Endothelial cell of umbilical vein (primary cell): ENCODE data around the gene TET2. TPM values are rescaled to one million over a fixed set of nuclear protein-coding genes. Genes with fewer than 3 reads are reported as not detected.

Experiments
- BruUV-seq: library from RNA; stranded (reverse); fragments of 400-500 nt; replicated peaks from 2 replicates; lab custom pipeline; 2021; lab: Mats Ljungman, UMichigan
- CTCF ChIA-PET: fragments of 300-600, 350-600 bp; sonication (Branson Sonifier 250); formaldehyde crosslinking; loops from one replicate; lab custom pipeline; 2021; ENCODE audit warnings: antibody characterized with exemption, inconsistent platforms; lab: Charles Lee
- POLR2A ChIA-PET: fragments of 300-600, 350-600 bp; sonication (Branson Sonifier 250); formaldehyde crosslinking; loops from one replicate; lab custom pipeline; 2021; ENCODE audit warnings: antibody characterized with exemption, inconsistent platforms; lab: Charles Lee
- DNase-seq: peaks from one replicate; pipeline ENCODE4 v3.0.0-alpha.2; 2011; ENCODE audit warnings: low read depth, low spot score
- FAIRE-seq: peaks from 2 replicates; lab custom pipeline; 2011; peaks lifted over from hg19 to GRCh38; lab: Jason Lieb, UNC
- H2AFZ ChIP-seq: 2 replicates; pipeline ENCODE4 v1.6.0; 2012; ENCODE audit warnings: low read depth, low read length, control low read depth, inconsistent platforms
- H3K27ac ChIP-seq: 2 replicates; pipeline ENCODE4 v1.5.1; 2011; ENCODE audit warnings: low read depth, mild to moderate bottlenecking, control low read depth, low read length, moderate library complexity; ENCODE audit not compliant: insufficient read depth
- H3K27me3 ChIP-seq, 2 experiments: 2 replicates each; pipeline versions ENCODE4 v1.6.0 to v1.6.1; 2011; ENCODE audit warnings: low read length in 2 of 2, mixed read lengths in 1 of 2; ENCODE audit not compliant: control insufficient read depth in 2 of 2, insufficient read depth in 2 of 2
- H3K36me3 ChIP-seq, 2 experiments: 2 replicates in 1 of 2; 3 replicates in 1 of 2; pipeline ENCODE4 v1.5.1; 2011; ENCODE audit warnings: low read length in 2 of 2, mild to moderate bottlenecking in 1 of 2, moderate library complexity in 1 of 2; ENCODE audit not compliant: control insufficient read depth in 2 of 2, insufficient read depth in 2 of 2; ENCODE audit errors: extremely low read depth in 1 of 2
- H3K4me1 ChIP-seq: 3 replicates; pipeline ENCODE4 v1.5.1; 2011; ENCODE audit warnings: mild to moderate bottlenecking, low read length; ENCODE audit not compliant: control insufficient read depth, insufficient read depth; ENCODE audit errors: extremely low read depth
- H3K4me2 ChIP-seq: 2 replicates; pipeline ENCODE4 v1.6.1; 2011; ENCODE audit warnings: low read length, control low read depth, mixed read lengths; ENCODE audit not compliant: insufficient read depth
- H3K4me3 ChIP-seq, 3 experiments: fragments of 200-600 bp in 1 of 3; sonication (generic), shearing (Covaris generic) in 1 of 3; replicated peaks in 1 of 3; 2 replicates each; pipeline ENCODE4 v1.5.1; 2011 to 2016; ENCODE audit warnings: control low read depth in 3 of 3, low read length in 3 of 3, mild to moderate bottlenecking in 2 of 3, inconsistent platforms in 1 of 3, low read depth in 1 of 3, moderate library complexity in 1 of 3; ENCODE audit not compliant: insufficient read depth in 1 of 3
- H3K79me2 ChIP-seq: 2 replicates; pipeline ENCODE4 v1.6.0; 2012; ENCODE audit warnings: low read length, inconsistent platforms; ENCODE audit not compliant: control insufficient read depth, insufficient read depth
- H3K9ac ChIP-seq: replicated peaks from 2 replicates; pipeline ENCODE3; 2011; ENCODE audit warnings: low read length, control low read depth; ENCODE audit not compliant: insufficient read depth; ENCODE audit errors: extremely low read depth
- H3K9me1 ChIP-seq: replicated peaks from 3 replicates; pipeline ENCODE4 v1.6.0; 2011; ENCODE audit warnings: mild to moderate bottlenecking, low read length; ENCODE audit not compliant: control insufficient read depth, insufficient read depth; ENCODE audit errors: extremely low read depth
- H3K9me3 ChIP-seq: replicated peaks from 2 replicates; pipeline ENCODE4 v1.5.1; 2012; ENCODE audit warnings: low read length, inconsistent platforms; ENCODE audit not compliant: control insufficient read depth, insufficient read depth
- H4K20me1 ChIP-seq: replicated peaks from 2 replicates; pipeline ENCODE3; 2011; ENCODE audit warnings: mild to moderate bottlenecking, low read length; ENCODE audit not compliant: control insufficient read depth, insufficient read depth; ENCODE audit errors: extremely low read depth
- EZH2 ChIP-seq: IDR thresholded peaks from 2 replicates; pipeline ENCODE4 v1.6.1; 2012; ENCODE audit warnings: borderline replicate concordance, low read depth, mild to moderate bottlenecking, moderate library complexity, low read length, inconsistent platforms; ENCODE audit not compliant: severe bottlenecking
- FOS ChIP-seq: IDR thresholded peaks from 2 replicates; pipeline ENCODE4 v1.6.1; 2011; ENCODE audit warnings: mild to moderate bottlenecking, low read length, moderate library complexity, borderline replicate concordance; ENCODE audit not compliant: insufficient read depth
- JUN ChIP-seq: IDR thresholded peaks from 2 replicates; pipeline ENCODE4 v1.6.1; 2011; ENCODE audit warnings: borderline replicate concordance, low read depth; ENCODE audit not compliant: insufficient read length, insufficient read depth
- MYC ChIP-seq: IDR thresholded peaks from one replicate; pipeline ENCODE4 v1.6.1; 2011; ENCODE audit warnings: mild to moderate bottlenecking, low read depth, low read length
- POLR2A ChIP-seq: IDR thresholded peaks from 2 replicates; pipeline ENCODE4 v1.6.1; 2012; ENCODE audit warnings: low read depth, mild to moderate bottlenecking, control low read depth, low read length
- POLR2AphosphoS5 ChIP-seq: IDR thresholded peaks from 2 replicates; pipeline ENCODE4 v1.6.1; 2012; ENCODE audit warnings: low read depth, mild to moderate bottlenecking, control low read depth, low read length, moderate library complexity; ENCODE audit not compliant: insufficient read depth
- dilution Hi-C: fragments of 300-500 bp; cut with MboI; formaldehyde crosslinking; loops from one replicate; pipeline ENCODE4 v1.15.0; 2019; ENCODE audit warnings: low sequenced_read_pairs; ENCODE audit not compliant: extremely low pct_ligation_motif_present
- intact Hi-C: fragments of 100-400 bp; cut with micrococcal nuclease; formaldehyde crosslinking; loops from one replicate; pipeline ENCODE4 v1.10.0; 2022
- polyA plus RNA-seq, 4 experiments: library from polyadenylated mRNA; depleted of rRNA in 3 of 4; stranded (reverse) in 3 of 4; unstranded in 1 of 4; fragments of >200 nt; gene quantifications; 2 replicates each; pipeline versions ENCODE4 v1.2.1 to v1.2.3, GENCODE V29; 2011 to 2012; ENCODE audit warnings: missing spikeins in 1 of 4
- total RNA-seq: library from RNA; stranded (reverse); gene quantifications from 2 replicates; pipeline ENCODE4 v1.2.3, GENCODE V29; 2021

The TET2 gene
- total and polyA plus RNA-seq, 2 donors (not counting 3 experiments of a cell fraction or from before 2014, with no cell fraction given), result 4.8 to 17.5 TPM

- no peak overlapping the region for H3K4me2 ChIP-seq
- no peak overlapping the region for H3K27ac ChIP-seq
- H4K20me1 ChIP-seq, result no peaks in the 10 kb centered on the region
- H3K27me3 ChIP-seq, result no peaks in the 10 kb centered on the region
- BruUV-seq, result no TSS peak
- dilution Hi-C loops (no loop called here), intact Hi-C loops (loop anchor here (10.0 kb wide), 1 partner anchor 95 kb away; the partner anchor contains the start of gene TET2)
- POLR2A ChIA-PET, result no interaction called here
- no peaks in the 10 kb centered on the region for H3K79me2 ChIP-seq
- H3K4me3 ChIP-seq, result no peak overlapping the region
- H2AFZ ChIP-seq, result no peak overlapping the region
- no peak for TF ChIP-seq POLR2AphosphoS5
- TF ChIP-seq POLR2A, result no peak
- TF ChIP-seq MYC, result no peak
- TF ChIP-seq EZH2, result no peak
- H3K9me1 ChIP-seq, result no peaks in the 10 kb centered on the region
- H3K36me3 ChIP-seq, result peaks cover 5 to 14% of the 10 kb centered on the region in 2 experiments
- no peaks in the 10 kb centered on the region for H3K9me3 ChIP-seq
- no peak overlapping the region for H3K9ac ChIP-seq
- CTCF ChIA-PET, result interaction anchor here (0.9 kb wide), 1 partner anchor 20 kb away, joined by 3 read pairs; no protein-coding TSS in a partner anchor
- FAIRE-seq, result no peak
- no peaks in the 10 kb centered on the region for H3K4me1 ChIP-seq
- no peak for DNase-seq
Measured at GRCh38 chr4:105240037-105240436, 93.4 kb downstream of the TET2 start.

GRCh38 chr4:105241451-105241850, 94.8 kb downstream of the TET2 start:
- TF ChIP-seq JUN (no peak), MYC (no peak), FOS (no peak), POLR2AphosphoS5 (no peak), POLR2A (no peak)
- Histone ChIP-seq H3K36me3 (peaks cover 3 to 6% of the 10 kb centered on the region in 2 experiments), H3K27ac (no peak overlapping the region), H3K9me1 (no peaks in the 10 kb centered on the region), H3K9me3 (no peaks in the 10 kb centered on the region), H2AFZ (no peak overlapping the region), H4K20me1 (no peaks in the 10 kb centered on the region), H3K4me3 (no peak overlapping the region), H3K4me1 (no peaks in the 10 kb centered on the region), H3K4me2 (no peak overlapping the region), H3K27me3 (no peaks in the 10 kb centered on the region), H3K79me2 (no peaks in the 10 kb centered on the region), H3K9ac (no peak overlapping the region)
- no peak for DNase-seq
- no peak for FAIRE-seq
- intact Hi-C loops (loop anchor here (10.0 kb wide), 1 partner anchor 97 kb away; the partner anchor contains the start of gene TET2), dilution Hi-C loops (no loop called here)
- ChIA-PET CTCF (no interaction called here), POLR2A (no interaction called here)
- BruUV-seq, result no TSS peak
